IPS-NIHi7 (cell line): ENCODE results near the gene ABCD1.
"Not testable (repeated sequence)": the region's sequence is repeated elsewhere in the genome, so short reads cannot be mapped to it uniquely, and the experiment has no call there.

Experiments
- DNase-seq: peaks from one replicate; pipeline ENCODE4 v3.0.0; 2012; ENCODE audit warnings: mixed read lengths; ENCODE audit errors: extremely low spot score

Gene ABCD1

DNA sequence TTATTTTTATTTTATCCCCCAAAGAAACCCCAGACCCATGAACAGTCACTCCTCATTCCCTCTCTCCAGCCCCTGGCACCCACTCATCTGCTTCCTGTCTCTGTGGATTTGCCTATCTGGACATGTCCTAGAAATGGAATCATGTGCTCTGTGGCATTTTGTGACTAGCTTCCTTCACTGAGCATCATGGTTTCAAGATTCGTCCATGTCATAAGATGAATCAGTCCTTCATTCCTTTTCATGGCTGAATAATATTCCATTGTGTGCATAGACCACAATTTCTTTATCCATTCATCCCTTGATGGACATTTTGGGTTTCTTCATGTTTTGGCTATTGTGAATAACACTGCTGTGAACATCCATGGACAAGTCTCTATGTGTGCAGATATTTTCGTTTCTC lies 10.2 kb downstream of the ABCD1 start:
- no peak for DNase-seq

GRCh38 chrX:153735274-153735673 lies 10.6 kb downstream of the ABCD1 start:
- no peak for DNase-seq

DNA sequence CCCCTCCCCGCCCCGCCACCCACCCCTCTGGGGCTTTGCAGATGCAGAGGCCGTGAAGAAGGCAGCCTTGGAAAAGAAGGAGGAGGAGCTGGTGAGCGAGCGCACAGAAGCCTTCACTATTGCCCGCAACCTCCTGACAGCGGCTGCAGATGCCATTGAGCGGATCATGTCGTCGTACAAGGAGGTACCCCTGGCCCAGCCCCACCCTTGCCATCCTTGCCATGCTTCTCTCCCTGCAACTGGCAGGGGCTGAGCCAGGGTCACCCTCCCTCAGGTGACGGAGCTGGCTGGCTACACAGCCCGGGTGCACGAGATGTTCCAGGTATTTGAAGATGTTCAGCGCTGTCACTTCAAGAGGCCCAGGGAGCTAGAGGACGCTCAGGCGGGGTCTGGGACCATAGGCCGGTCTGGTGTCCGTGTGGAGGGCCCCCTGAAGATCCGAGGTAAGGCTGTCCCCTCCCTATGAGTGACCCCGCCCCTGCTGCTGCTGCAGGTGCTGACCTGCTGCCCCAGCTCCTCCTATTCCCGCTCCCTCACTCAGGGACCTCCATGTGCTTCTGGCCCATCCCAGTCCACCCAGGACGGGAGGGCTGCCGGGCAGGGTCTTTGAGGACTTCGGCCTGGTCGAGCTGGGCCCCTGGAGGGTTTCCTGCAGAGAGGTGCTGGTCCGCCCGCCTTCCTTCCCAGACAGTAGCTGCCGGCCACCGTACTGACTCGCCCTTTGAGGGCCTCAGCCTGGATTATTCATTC lies 11.6 kb downstream of the ABCD1 start:
- no peak for DNase-seq

DNA sequence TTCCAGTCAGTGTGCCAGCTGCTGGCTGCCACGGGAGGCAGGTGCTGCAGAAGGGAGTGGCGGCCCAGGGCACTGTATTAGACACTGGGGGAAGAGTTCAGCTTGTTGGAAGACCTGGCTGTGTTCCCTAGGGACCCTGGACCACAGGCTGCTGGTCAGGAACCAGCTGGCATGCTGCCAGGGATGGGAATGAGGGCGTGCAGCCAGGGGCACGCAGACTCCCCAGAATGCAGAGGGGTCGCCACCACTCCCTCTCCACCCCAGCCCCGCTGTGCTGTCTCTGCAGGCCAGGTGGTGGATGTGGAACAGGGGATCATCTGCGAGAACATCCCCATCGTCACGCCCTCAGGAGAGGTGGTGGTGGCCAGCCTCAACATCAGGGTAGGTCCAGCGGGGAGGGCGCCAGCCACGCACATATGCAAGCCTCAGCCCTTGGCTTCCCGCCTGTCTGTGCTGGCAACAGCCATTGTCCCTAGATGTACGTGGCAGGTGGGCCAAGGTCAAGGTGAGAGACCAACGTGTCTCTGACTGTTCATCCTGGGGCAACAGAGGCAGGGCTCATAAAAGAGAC lies 12.3 kb downstream of the ABCD1 start:
- DNase-seq = no peak

- DNase-seq = no peak
These were observed 13.5 kb downstream of the ABCD1 start for GRCh38 chrX:153738056-153738605.

DNA sequence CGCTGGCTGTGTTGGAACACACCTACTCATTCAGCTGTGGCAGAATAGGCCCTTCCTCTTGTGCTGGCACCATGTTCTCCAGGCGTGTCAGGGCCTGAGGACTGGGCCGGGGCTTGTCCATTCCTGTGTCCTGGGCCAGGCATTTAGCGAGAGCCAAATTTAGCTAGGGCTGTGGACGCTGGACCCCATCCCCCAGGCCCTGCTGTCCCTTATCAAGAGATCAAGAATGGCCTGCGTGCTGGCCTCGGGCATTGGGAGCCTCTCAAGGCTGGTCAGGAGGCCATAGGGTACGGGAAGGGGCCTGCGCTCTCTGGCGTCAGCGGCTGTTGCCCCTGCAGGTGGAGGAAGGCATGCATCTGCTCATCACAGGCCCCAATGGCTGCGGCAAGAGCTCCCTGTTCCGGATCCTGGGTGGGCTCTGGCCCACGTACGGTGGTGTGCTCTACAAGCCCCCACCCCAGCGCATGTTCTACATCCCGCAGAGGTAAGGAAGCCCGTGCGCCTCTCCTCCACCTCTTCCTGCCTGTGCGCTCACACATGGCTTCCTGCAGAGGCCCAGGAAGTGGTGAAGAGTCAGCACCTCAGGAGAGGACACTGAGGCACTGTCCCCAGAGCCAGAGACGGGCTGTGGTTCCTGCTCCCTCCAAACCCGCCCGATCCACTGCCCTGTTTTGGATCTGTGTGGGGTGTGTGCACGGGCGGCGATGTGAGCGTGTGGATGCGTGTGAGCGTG lies 15.3 kb downstream of the ABCD1 start:
- no peak for DNase-seq

DNA sequence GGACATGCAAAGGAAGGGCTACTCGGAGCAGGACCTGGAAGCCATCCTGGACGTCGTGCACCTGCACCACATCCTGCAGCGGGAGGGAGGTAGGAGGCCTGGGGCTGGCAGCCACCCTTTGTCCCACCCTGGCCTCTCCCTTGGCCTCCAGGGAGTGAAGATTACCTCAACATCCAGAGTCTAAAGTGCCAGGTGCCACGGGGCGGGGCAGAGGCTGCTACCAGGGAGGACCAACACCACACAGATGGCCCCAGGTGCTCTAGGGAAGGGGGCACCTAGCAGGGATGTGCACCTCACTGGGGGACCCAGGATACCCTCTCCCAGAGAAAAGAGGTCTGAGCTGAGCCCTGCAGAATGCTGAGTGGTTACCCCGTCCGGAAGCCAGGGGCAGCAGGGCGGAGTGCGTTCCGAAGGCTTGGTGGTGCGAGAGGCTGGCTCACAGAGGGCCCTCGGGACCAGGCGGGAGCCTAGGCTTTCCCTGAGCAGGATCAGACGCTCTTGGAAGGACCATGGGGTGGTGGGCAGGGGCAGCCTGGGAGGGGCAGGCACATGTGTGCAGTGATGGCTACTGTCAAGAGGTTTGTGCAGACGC lies 16.1 kb downstream of the ABCD1 start:
- DNase-seq = no peak

DNA sequence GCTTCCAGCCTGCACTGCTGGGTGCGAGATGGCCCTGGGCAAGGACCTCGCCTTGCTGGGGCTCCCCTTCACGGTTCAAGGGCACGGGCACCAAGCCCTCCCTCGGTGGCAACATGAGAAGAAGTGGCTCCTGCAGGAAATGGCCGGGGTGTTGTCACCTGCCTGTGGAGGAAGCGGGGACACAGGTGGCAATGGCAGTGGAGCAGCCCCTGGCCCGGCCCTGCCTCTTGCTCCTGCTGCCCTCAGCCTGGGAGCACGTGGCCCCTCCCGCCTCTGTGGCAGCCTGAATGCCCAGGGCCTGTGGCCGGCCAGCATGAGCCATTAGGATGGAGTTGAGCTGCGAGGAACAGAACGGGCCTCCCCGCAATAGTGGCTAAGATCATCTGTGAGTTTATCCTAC lies 16.8 kb downstream of the ABCD1 start:
- DNase-seq = no peak

DNA sequence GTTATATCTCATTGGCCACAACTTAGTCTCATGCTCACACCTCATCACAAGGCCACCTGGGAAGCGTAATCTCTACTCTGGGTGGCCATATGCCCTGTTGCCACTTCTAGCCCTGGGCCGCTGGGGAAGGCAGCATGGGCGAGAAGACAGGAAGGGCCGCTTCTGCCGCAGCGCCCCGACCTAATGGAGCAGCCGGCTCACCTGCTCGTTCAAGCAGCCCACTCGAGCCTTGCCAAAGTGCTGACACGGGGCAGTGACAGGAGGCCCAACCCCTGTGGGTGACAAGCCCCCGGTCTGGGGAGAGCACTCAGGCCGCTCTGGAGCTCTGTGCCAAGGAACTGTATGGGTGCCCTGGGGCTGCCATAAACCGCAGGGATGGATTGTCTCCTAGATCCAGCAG lies 17.5 kb downstream of the ABCD1 start:
- not testable (repeated sequence) for DNase-seq

DNA sequence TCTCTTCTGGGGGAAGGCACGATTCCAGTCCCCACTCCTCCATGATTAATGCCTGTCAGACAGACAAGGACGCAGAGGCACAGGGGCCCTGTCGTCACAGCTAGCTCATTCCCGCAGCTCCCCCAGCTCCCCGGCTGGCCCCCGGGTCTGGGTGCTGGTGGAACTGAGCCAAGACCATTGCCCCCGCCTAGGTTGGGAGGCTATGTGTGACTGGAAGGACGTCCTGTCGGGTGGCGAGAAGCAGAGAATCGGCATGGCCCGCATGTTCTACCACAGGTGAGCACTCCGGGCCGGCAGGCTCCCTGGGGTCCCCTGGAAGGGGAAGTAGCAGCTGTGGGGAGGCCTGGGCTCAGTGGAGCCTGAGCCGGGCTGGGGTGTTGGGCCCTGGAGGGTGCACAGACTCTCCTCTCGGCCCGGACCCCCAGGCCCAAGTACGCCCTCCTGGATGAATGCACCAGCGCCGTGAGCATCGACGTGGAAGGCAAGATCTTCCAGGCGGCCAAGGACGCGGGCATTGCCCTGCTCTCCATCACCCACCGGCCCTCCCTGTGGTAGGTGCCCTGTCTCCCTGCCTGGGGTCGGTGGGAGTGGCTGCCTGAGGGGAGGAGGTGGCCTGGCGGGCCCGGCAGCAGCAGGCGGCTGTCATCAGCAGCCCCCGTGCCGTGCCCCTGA lies 18.3 kb downstream of the ABCD1 start:
- not testable (repeated sequence) for DNase-seq

GRCh38 chrX:153743468-153744209 lies 19.0 kb downstream of the ABCD1 start:
- not testable (repeated sequence) for DNase-seq

GRCh38 chrX:153744210-153745066 lies 19.8 kb downstream of the ABCD1 start:
- peak; percentile 11 for DNase-seq

GRCh38 chrX:153745067-153745433 lies 20.4 kb downstream of the ABCD1 start:
- DNase-seq = not testable (repeated sequence)

DNA sequence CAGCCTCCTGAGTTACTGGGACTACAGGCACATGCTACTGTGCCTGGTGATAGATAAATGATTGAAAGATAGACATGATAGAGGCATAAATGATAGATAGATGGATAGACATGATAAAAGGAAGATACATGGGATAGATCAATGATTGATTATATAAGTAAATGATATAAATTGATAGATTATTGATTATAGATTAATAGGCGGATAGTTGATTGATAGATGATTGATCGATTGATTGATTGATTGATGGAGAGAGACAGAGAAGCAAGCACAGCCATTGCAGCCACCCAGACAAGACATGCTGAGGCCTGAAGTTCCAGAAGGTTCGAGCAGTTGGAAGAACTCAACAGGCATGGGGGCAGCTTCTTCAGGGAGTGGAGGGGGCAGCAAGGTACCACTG lies 21.7 kb downstream of the ABCD1 start:
- DNase-seq = no peak

GRCh38 chrX:153746991-153747390 lies 22.3 kb downstream of the ABCD1 start:
- not testable (repeated sequence) for DNase-seq

DNA sequence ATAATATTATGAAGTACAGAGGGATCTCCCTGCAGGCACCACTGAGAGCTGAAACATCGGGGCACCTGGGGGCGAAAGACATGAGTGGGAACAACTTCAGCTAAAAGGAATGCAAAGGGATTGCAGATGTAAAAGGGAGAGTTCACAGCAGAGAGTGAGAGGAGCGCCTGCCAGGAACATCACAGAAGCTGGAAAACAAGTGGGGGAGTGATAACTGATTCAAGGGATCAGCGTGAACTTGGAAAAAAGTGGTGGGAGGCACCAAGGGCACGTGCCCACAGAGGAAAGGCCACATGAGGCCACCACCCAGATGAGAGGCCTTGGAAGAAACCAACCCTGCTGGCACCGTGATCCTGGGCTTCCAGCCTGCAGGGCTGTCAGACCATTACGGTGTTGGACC lies 24.4 kb downstream of the ABCD1 start:
- not testable (repeated sequence) for DNase-seq

- DNase-seq = peak; percentile 7
These were observed 25.6 kb downstream of the ABCD1 start for GRCh38 chrX:153750127-153750774.

- DNase-seq = no peak
These were observed 30.5 kb downstream of the ABCD1 start for GRCh38 chrX:153755136-153755535.

DNA sequence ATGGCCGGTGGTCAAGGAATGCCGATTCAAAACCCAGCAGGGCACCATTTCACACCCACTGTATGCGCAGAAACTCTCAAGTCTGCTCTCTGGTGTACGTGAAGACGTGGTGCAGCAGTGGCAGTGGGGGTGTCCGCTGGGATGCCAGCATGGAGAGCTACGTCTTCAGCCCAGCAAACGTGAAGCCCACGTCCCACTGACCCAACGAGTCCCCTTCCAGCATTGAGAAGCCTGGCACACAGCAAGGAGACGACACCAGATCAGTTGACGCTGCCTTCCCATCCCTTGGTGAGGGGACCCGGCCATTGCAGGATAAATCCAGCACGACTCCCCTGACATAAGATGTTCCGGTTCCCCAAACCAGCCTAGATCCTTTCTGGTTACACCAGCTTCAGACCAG lies 37.2 kb downstream of the ABCD1 start:
- no peak for DNase-seq
